Neural cell (in vitro differentiated cells): ENCODE data around the gene UQCRFS1. TPM values are rescaled to one million over a fixed set of nuclear protein-coding genes. Genes with fewer than 3 reads are reported as not detected.

Experiments
- H2AFZ ChIP-seq: fragments of 200-600, 300-800 bp; sonication (generic), shearing (Covaris generic); 2 replicates; pipeline ENCODE4 v1.6.0; 2014; ENCODE audit warnings: low read depth, mild to moderate bottlenecking, antibody characterized with exemption, low read length, moderate library complexity
- H3F3A ChIP-seq: fragments of 200-600 bp; shearing (Covaris generic); 2 replicates; pipeline ENCODE4 v1.6.1; 2016; ENCODE audit warnings: mild to moderate bottlenecking, moderate library complexity, mixed read lengths, antibody characterized with exemption, low read length; ENCODE audit not compliant: insufficient read depth, poor library complexity, severe bottlenecking
- H3K27ac ChIP-seq: fragments of 200-600, 300-800 bp; sonication (generic), shearing (Covaris generic); 2 replicates; pipeline ENCODE4 v1.5.1; 2014; ENCODE audit warnings: mild to moderate bottlenecking, low read length, moderate library complexity
- H3K27me3 ChIP-seq: fragments of 300-800, 200-600 bp; sonication (generic), shearing (Covaris generic); 2 replicates; pipeline ENCODE4 v1.6.0; 2014; ENCODE audit warnings: mild to moderate bottlenecking, low read depth, low read length, moderate library complexity; ENCODE audit not compliant: insufficient read depth
- H3K36me3 ChIP-seq: fragments of 300-800, 200-600 bp; sonication (generic), shearing (Covaris generic); 2 replicates; pipeline ENCODE4 v1.5.1; 2014; ENCODE audit warnings: mild to moderate bottlenecking, antibody characterized with exemption, low read length, moderate library complexity; ENCODE audit not compliant: insufficient read depth
- H3K4me2 ChIP-seq: fragments of 300-800, 200-600 bp; sonication (generic), shearing (Covaris generic); 2 replicates; pipeline ENCODE4 v1.6.0; 2014; ENCODE audit warnings: mild to moderate bottlenecking, low read length
- H3K4me3 ChIP-seq: fragments of 300-800, 200-600 bp; sonication (generic), shearing (Covaris generic); 2 replicates; pipeline ENCODE4 v1.5.1; 2014; ENCODE audit warnings: mild to moderate bottlenecking, low read length, moderate library complexity
- H3K79me2 ChIP-seq: fragments of 200-600 bp; shearing (Covaris generic); replicated peaks from 2 replicates; pipeline ENCODE4 v1.6.0; 2014; ENCODE audit warnings: mild to moderate bottlenecking, low read length, moderate library complexity; ENCODE audit not compliant: insufficient read depth
- H3K9ac ChIP-seq: fragments of 300-800, 200-600 bp; sonication (generic), shearing (Covaris generic); 2 replicates; pipeline ENCODE4 v1.6.1; 2016; ENCODE audit warnings: mild to moderate bottlenecking, low read length, mixed read lengths
- H3K9me2 ChIP-seq: fragments of 200-600 bp; shearing (Covaris generic); 2 replicates; pipeline ENCODE4 v1.6.1; 2016; ENCODE audit warnings: mild to moderate bottlenecking, low read length, mixed read lengths; ENCODE audit not compliant: insufficient read depth
- H3K9me3 ChIP-seq: fragments of 200-600, 300-800 bp; sonication (generic), shearing (Covaris generic); 2 replicates; pipeline ENCODE4 v1.6.1; 2016; ENCODE audit warnings: mild to moderate bottlenecking, mixed run types, low read length, moderate library complexity, mixed read lengths
- H4K20me1 ChIP-seq: fragments of 200-600 bp; shearing (Covaris generic); 2 replicates; pipeline ENCODE4 v1.6.1; 2016; ENCODE audit warnings: mild to moderate bottlenecking, mixed run types; ENCODE audit not compliant: insufficient read depth
- EP300 ChIP-seq: fragments of 450-650 bp; conservative IDR thresholded peaks from 2 replicates; pipeline ENCODE4 v1.6.1; 2014; ENCODE audit warnings: antibody characterized with exemption, mild to moderate bottlenecking, moderate library complexity; ENCODE audit not compliant: poor library complexity, severe bottlenecking
- EZH2 ChIP-seq: fragments of 200-600, 300-800 bp; shearing (Covaris generic), sonication (generic); IDR thresholded peaks from 2 replicates; pipeline ENCODE4 v1.6.1; 2014; ENCODE audit warnings: antibody characterized with exemption, low read length, borderline replicate concordance, mild to moderate bottlenecking; ENCODE audit not compliant: insufficient read depth, poor library complexity, severe bottlenecking
- MXI1 ChIP-seq: fragments of 450-650 bp; conservative IDR thresholded peaks from 2 replicates; pipeline ENCODE4 v1.6.1; 2014; ENCODE audit warnings: antibody characterized with exemption, mild to moderate bottlenecking; ENCODE audit not compliant: poor library complexity, severe bottlenecking
- POLR2AphosphoS5 ChIP-seq: IDR thresholded peaks from 2 replicates; pipeline ENCODE4 v1.6.1; 2012
- RAD21 ChIP-seq: fragments of 450-650 bp; conservative IDR thresholded peaks from 2 replicates; pipeline ENCODE4 v1.6.1; 2014; ENCODE audit warnings: antibody characterized with exemption, mild to moderate bottlenecking, moderate library complexity
- SMC3 ChIP-seq: fragments of 450-650 bp; conservative IDR thresholded peaks from 2 replicates; pipeline ENCODE4 v1.6.1; 2014; ENCODE audit warnings: antibody characterized with exemption, mild to moderate bottlenecking, moderate library complexity; ENCODE audit not compliant: poor library complexity
- TAF1 ChIP-seq: IDR thresholded peaks from 2 replicates; pipeline ENCODE4 v1.6.1; 2012; ENCODE audit warnings: low read depth
- polyA plus RNA-seq: library from polyadenylated mRNA; depleted of rRNA; stranded (reverse); fragments of >200 nt; gene quantifications from 2 replicates; pipeline ENCODE4 v1.2.3, GENCODE V29; 2014
- TF ChIP-seq, protein P1 (sequence below): IDR thresholded peaks from 2 replicates; pipeline ENCODE4 v1.6.1; 2012; ENCODE audit warnings: borderline replicate concordance
- TF ChIP-seq, protein P2 (sequence below): fragments of 450-650 bp; IDR thresholded peaks from 2 replicates; pipeline ENCODE4 v1.5.1; 2014; ENCODE audit warnings: antibody characterized with exemption, mild to moderate bottlenecking, moderate library complexity; ENCODE audit not compliant: poor library complexity, severe bottlenecking

Gene UQCRFS1
- polyA plus RNA-seq, 1 donor from 2014 or later, result 55.2 TPM

DNA sequence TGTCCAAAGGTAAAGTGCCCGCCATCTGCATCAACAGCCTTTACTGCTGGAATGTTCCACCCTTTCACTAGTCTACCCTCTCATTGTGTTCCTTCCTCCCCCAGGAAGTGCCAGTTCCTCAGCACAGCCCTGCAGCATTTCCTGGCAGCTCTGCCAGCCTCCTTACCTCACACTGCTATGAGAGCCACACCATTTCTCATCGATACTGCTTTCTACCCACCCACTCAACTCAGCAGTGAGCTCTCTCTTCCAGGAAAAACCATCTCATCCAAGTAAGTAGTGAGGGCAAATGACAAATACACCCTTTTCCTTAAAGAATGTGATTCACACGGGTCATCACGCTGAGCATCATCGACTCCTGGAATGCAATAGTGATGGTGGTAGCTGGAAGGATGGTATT lies 19.8 kb downstream of the UQCRFS1 start:
- Histone ChIP-seq H3K36me3 (no peaks in the 10 kb centered on the region), H3K4me3 (no peak overlapping the region), H3K27ac (no peak overlapping the region), H3K79me2 (no peaks in the 10 kb centered on the region), H3K9me2 (no peaks in the 10 kb centered on the region), H3K9me3 (no peaks in the 10 kb centered on the region), H3K27me3 (no peaks in the 10 kb centered on the region), H3K4me2 (no peak overlapping the region), H3K9ac (no peak overlapping the region), H4K20me1 (no peaks in the 10 kb centered on the region), H3F3A (no peaks in the 10 kb centered on the region), H2AFZ (no peak overlapping the region)
- TF ChIP-seq, protein P1, sequence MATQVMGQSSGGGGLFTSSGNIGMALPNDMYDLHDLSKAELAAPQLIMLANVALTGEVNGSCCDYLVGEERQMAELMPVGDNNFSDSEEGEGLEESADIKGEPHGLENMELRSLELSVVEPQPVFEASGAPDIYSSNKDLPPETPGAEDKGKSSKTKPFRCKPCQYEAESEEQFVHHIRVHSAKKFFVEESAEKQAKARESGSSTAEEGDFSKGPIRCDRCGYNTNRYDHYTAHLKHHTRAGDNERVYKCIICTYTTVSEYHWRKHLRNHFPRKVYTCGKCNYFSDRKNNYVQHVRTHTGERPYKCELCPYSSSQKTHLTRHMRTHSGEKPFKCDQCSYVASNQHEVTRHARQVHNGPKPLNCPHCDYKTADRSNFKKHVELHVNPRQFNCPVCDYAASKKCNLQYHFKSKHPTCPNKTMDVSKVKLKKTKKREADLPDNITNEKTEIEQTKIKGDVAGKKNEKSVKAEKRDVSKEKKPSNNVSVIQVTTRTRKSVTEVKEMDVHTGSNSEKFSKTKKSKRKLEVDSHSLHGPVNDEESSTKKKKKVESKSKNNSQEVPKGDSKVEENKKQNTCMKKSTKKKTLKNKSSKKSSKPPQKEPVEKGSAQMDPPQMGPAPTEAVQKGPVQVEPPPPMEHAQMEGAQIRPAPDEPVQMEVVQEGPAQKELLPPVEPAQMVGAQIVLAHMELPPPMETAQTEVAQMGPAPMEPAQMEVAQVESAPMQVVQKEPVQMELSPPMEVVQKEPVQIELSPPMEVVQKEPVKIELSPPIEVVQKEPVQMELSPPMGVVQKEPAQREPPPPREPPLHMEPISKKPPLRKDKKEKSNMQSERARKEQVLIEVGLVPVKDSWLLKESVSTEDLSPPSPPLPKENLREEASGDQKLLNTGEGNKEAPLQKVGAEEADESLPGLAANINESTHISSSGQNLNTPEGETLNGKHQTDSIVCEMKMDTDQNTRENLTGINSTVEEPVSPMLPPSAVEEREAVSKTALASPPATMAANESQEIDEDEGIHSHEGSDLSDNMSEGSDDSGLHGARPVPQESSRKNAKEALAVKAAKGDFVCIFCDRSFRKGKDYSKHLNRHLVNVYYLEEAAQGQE, result no peak
- TF ChIP-seq MXI1 (no peak), POLR2AphosphoS5 (no peak), SMC3 (no peak), RAD21 (no peak), TAF1 (no peak), EP300 (no peak), EZH2 (no peak)
- TF ChIP-seq, protein P2, sequence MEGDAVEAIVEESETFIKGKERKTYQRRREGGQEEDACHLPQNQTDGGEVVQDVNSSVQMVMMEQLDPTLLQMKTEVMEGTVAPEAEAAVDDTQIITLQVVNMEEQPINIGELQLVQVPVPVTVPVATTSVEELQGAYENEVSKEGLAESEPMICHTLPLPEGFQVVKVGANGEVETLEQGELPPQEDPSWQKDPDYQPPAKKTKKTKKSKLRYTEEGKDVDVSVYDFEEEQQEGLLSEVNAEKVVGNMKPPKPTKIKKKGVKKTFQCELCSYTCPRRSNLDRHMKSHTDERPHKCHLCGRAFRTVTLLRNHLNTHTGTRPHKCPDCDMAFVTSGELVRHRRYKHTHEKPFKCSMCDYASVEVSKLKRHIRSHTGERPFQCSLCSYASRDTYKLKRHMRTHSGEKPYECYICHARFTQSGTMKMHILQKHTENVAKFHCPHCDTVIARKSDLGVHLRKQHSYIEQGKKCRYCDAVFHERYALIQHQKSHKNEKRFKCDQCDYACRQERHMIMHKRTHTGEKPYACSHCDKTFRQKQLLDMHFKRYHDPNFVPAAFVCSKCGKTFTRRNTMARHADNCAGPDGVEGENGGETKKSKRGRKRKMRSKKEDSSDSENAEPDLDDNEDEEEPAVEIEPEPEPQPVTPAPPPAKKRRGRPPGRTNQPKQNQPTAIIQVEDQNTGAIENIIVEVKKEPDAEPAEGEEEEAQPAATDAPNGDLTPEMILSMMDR, result no peak

DNA sequence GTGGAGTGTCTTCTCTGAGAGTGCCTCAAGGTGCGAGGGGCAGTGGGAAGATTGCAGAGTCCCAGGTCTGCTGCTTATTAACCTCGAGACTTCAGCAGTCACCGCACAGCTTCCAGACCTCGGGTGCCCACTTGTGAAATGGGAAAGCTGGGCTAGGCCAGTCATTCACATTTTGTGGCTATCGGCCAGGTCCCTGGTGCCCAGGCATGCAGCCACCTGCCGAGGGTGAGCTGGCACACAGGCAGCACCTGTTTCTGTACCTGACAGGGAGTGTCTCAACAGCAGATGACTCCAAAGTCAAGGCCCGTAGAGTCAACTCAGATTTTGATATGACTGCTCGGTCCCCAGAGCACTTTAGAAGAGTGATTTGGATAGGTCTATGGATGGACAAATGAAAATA lies 21.9 kb downstream of the UQCRFS1 start:
- Histone ChIP-seq H4K20me1 (no peaks in the 10 kb centered on the region), H3K4me2 (no peak overlapping the region), H3K27ac (no peak overlapping the region), H3K9ac (no peak overlapping the region), H3F3A (no peaks in the 10 kb centered on the region), H3K4me3 (no peak overlapping the region), H3K9me3 (no peaks in the 10 kb centered on the region), H3K36me3 (no peaks in the 10 kb centered on the region), H2AFZ (no peak overlapping the region), H3K27me3 (no peaks in the 10 kb centered on the region), H3K9me2 (no peaks in the 10 kb centered on the region), H3K79me2 (no peaks in the 10 kb centered on the region)
- TF ChIP-seq, protein P1, result no peak
- no peak for TF ChIP-seq RAD21
- TF ChIP-seq EZH2, result no peak
- TF ChIP-seq MXI1, result no peak
